Brain microvascular endothelial cell (primary cell): Measurements from ENCODE around the gene IGDCC3.

Experiments used
- DNase-seq: peaks from one replicate; pipeline ENCODE4 v3.0.0-alpha.2; 2020
- H3K27ac ChIP-seq: fragments of 250-450 bp; sonication (Bioruptor Pico); 2 replicates; pipeline ENCODE4 v1.5.1; 2020; ENCODE audit warnings: mild to moderate bottlenecking, moderate library complexity
- H3K27me3 ChIP-seq: fragments of 250-450 bp; sonication (Bioruptor Pico); replicated peaks from 2 replicates; pipeline ENCODE4 v1.5.1; 2020; ENCODE audit warnings: mild to moderate bottlenecking
- H3K36me3 ChIP-seq: fragments of 250-450 bp; sonication (Bioruptor Pico); replicated peaks from 2 replicates; pipeline ENCODE4 v1.5.1; 2020; ENCODE audit warnings: mild to moderate bottlenecking
- H3K4me3 ChIP-seq: 2 replicates; pipeline ENCODE4 v1.5.1; 2011; ENCODE audit warnings: low read depth, mild to moderate bottlenecking, control low read depth, low read length, moderate library complexity
- CTCF ChIP-seq: IDR thresholded peaks from 2 replicates; pipeline ENCODE4 v1.5.1; 2011; ENCODE audit warnings: low read depth, mild to moderate bottlenecking, moderate library complexity, low read length, control low read depth, inconsistent platforms; ENCODE audit errors: missing control alignments
- in situ Hi-C: cut with HindIII; loops from 2 replicates; pipeline ENCODE4 v1.10.0; 2017; ENCODE audit warnings: low sequenced_read_pairs, low pct_ligation_motif_present

IGDCC3 gene

GRCh38 chr15:65386886-65387285, 9.1 kb upstream of the IGDCC3 start:
- H3K27me3 ChIP-seq = no peaks in the 10 kb centered on the region
- in situ Hi-C loops = no loop called here
- H3K27ac ChIP-seq = no peak overlapping the region
- no peak for TF ChIP-seq CTCF
- no peaks in the 10 kb centered on the region for H3K36me3 ChIP-seq
- no peak for DNase-seq
- H3K4me3 ChIP-seq = no peak overlapping the region

DNA sequence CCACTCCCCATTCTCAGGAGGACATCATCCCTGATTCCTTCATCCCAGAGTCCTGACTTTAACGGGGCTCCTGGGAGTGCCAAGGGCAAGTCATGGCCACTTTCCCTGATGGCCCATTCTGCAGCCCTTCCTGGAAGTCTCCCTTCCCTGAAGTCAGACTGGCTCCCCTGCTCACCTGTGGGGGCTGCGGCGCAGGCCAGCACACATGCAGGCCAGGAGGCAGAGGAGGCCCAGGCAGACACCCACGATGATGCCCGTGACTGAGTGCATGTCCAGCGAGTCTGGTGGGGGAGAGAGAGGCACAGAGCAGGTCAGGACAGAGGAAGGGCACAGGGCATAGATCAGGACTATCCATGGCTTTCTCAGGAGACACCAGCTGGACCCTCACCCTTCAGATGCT, 8.6 kb upstream of the IGDCC3 start:
- DNase-seq = no peak
- H3K27ac ChIP-seq = no peak overlapping the region
- in situ Hi-C loops = no loop called here
- H3K4me3 ChIP-seq = no peak overlapping the region
- no peaks in the 10 kb centered on the region for H3K27me3 ChIP-seq
- no peaks in the 10 kb centered on the region for H3K36me3 ChIP-seq
- TF ChIP-seq CTCF = no peak

- TF ChIP-seq CTCF = no peak
- Histone ChIP-seq H3K27me3 (no peaks in the 10 kb centered on the region), H3K4me3 (no peak overlapping the region), H3K27ac (no peak overlapping the region), H3K36me3 (no peaks in the 10 kb centered on the region)
- DNase-seq = no peak
- in situ Hi-C loops = no loop called here
Measured at GRCh38 chr15:65385870-65386258, 8.1 kb upstream of the IGDCC3 start.

DNA sequence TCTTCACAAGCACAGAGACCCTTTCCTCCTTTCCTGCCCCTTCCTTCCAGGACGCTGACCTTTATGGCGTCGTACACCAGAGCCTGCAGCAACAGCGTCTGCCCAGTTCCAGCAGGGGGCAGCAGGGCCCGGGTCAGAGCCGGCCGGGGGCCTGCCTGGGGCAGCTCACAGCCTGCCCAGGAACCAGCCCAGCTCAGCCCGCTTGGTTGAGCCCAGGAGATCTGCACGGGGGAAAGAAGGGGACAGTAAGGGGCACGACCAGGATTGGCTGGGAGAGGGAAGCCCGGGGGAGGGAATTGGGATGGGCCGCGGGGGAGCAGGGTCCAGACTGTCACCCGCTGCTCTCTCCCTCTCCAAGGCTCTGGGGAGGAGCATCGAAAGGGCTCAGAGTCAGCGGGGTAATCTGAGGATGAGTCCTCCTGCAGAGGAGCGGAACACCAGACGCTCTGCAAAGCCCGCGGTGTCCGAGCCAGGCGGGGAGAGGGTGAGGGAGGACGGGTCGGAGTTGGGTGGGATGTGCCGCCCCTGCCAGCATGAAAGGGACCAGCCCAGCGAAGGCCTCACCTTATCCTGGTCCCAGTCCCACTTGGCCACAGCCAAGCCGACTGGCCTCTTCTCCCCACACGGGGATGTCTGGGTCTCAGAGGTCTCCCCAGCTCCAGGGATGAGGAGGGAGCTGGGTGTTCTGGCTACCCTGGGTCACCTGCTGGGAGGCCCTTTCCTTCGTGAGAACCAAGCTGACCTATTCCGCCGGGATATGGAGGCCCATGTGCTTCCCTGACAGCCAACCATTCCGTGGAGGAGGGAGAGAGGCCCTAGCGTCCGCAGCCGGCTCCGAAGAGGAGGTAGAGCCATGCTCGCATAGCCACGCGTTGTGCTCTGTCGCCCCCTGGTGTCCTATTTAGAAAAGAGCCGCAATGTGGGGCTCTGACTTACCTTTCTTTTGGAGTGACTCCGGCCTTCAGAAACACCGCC, 7.4 kb upstream of the IGDCC3 start:
- in situ Hi-C loops = no loop called here
- peak; percentile 97 for TF ChIP-seq CTCF
- Histone ChIP-seq H3K27me3 (peaks cover under 1% of the 10 kb centered on the region), H3K4me3 (peak overlapping the region; percentile 37), H3K27ac (no peak overlapping the region), H3K36me3 (no peaks in the 10 kb centered on the region)
- DNase-seq = peak; percentile 78

GRCh38 chr15:65384505-65384894, 6.7 kb upstream of the IGDCC3 start:
- no peak for TF ChIP-seq CTCF
- DNase-seq = no peak
- Histone ChIP-seq H3K36me3 (no peaks in the 10 kb centered on the region), H3K4me3 (no peak overlapping the region), H3K27me3 (peaks cover 6% of the 10 kb centered on the region), H3K27ac (no peak overlapping the region)
- in situ Hi-C loops = no loop called here
